ENCODE results near the gene ATG4A. TPM values are rescaled to one million over a fixed set of nuclear protein-coding genes. Genes with fewer than 3 reads are reported as not detected.
A peak's percentile ranks its signal among the peaks of the same experiment; 100 is the strongest.

Gene ATG4A
- total RNA-seq, 2 donors from 2014 or later: 13.5 to 14.1 TPM

DNA sequence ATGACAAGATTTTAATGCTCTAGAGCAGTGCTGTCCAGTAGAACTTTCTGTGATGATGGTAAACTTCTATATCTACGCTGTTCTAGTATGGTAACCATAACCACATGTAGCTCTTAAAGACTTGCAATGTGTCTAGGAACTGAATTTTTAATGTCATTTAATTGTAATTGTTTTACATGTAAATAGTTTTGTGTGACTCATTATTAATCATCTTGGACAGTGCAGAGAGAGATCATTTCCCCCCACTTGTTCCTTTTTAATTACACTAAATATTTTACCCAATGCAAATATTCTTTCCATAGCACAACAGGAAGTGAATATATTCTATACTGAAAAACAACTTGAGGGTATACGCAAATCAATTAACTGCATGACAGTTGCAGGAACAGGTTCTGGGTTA, 5.8 kb downstream of the ATG4A start:
- Histone ChIP-seq H3K4me1 (no peaks in the 10 kb centered on the region), H3K36me3 (no peaks in the 10 kb centered on the region), H3K9me3 (no peaks in the 10 kb centered on the region), H3K27ac (no peak overlapping the region), H3K27me3 (no peaks in the 10 kb centered on the region), H3K4me3 (no peak overlapping the region)
- TF ChIP-seq, protein P1, sequence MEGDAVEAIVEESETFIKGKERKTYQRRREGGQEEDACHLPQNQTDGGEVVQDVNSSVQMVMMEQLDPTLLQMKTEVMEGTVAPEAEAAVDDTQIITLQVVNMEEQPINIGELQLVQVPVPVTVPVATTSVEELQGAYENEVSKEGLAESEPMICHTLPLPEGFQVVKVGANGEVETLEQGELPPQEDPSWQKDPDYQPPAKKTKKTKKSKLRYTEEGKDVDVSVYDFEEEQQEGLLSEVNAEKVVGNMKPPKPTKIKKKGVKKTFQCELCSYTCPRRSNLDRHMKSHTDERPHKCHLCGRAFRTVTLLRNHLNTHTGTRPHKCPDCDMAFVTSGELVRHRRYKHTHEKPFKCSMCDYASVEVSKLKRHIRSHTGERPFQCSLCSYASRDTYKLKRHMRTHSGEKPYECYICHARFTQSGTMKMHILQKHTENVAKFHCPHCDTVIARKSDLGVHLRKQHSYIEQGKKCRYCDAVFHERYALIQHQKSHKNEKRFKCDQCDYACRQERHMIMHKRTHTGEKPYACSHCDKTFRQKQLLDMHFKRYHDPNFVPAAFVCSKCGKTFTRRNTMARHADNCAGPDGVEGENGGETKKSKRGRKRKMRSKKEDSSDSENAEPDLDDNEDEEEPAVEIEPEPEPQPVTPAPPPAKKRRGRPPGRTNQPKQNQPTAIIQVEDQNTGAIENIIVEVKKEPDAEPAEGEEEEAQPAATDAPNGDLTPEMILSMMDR (IDR thresholded peaks at IDR 0.05): no peak
- no peak for DNase-seq (ENCODE audit: low spot score)

- Histone ChIP-seq H3K27ac (no peak overlapping the region), H3K9me3 (peaks cover 0 to 6% of the 10 kb centered on the region in 2 donors), H3K27me3 (no peaks in the 10 kb centered on the region), H3K36me3 (no peaks in the 10 kb centered on the region), H3K4me3 (no peak overlapping the region), H3K4me1 (no peaks in the 10 kb centered on the region)
- TF ChIP-seq, protein P1 (IDR thresholded peaks at IDR 0.05): no peak
- no peak for DNase-seq (ENCODE audit: low spot score)
Observed at GRCh38 chrX:108105473-108105872, 13.9 kb downstream of the ATG4A start.

DNA sequence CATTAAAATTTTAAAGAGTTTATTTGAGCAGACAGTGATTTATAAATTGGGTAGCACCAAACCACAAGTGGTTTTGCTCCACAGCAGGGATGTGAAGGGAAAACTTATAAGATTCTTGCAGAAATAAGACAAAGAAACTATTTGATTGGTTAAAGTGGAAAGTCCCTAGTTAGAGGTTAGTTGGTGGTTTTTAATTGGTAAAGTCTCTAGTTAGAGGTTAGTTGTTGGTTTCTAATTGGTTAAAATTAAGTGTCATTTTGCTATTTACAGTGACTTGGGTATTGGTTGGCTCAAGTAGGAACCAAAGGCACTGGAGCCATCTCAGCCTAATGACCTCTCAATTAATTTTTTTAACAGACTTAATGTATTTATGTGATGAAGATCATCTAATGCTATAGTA, 23.0 kb downstream of the ATG4A start:
- peaks cover 0 to 3% of the 10 kb centered on the region in 2 donors for H3K9me3 ChIP-seq
- no peaks in the 10 kb centered on the region for H3K4me1 ChIP-seq
- no peak overlapping the region for H3K4me3 ChIP-seq
- DNase-seq (ENCODE audit: low spot score): no peak
- TF ChIP-seq, protein P1 (IDR thresholded peaks at IDR 0.05): no peak
- H3K27me3 ChIP-seq: no peaks in the 10 kb centered on the region
- H3K27ac ChIP-seq: no peak overlapping the region
- no peaks in the 10 kb centered on the region for H3K36me3 ChIP-seq

DNA sequence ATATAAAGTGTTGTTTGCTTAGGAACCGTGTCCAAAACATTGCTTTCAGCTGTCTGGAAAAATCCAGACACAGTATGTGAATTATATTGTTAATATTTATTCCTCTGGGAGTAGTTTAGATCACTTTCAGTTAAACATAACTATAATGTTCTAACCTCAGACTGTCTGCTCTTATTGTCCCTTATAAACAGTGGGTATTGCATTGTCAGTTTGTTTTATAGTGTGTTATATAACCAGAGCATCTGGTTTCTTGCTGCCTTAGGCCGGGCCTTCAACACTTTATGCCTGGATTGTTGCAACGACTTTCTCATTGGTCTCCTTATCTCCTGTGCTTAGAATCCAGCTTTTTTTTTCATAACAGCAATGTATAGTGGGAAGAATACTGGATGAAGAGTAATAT, 26.4 kb downstream of the ATG4A start:
- H3K4me3 ChIP-seq: no peak overlapping the region
- no peaks in the 10 kb centered on the region for H3K9me3 ChIP-seq
- no peaks in the 10 kb centered on the region for H3K36me3 ChIP-seq
- TF ChIP-seq, protein P1 (IDR thresholded peaks at IDR 0.05): no peak
- H3K27ac ChIP-seq: no peak overlapping the region
- peaks cover 0 to 19% of the 10 kb centered on the region in 2 donors for H3K4me1 ChIP-seq
- DNase-seq (ENCODE audit: low spot score): no peak
- H3K27me3 ChIP-seq: no peaks in the 10 kb centered on the region

- Histone ChIP-seq H3K36me3 (no peaks in the 10 kb centered on the region), H3K27me3 (no peaks in the 10 kb centered on the region), H3K4me1 (peaks cover 0 to 31% of the 10 kb centered on the region in 2 donors), H3K27ac (peak overlapping the region in 1 of 2 donors; percentile 39), H3K4me3 (no peak overlapping the region), H3K9me3 (no peaks in the 10 kb centered on the region)
- TF ChIP-seq, protein P1 (IDR thresholded peaks at IDR 0.05): no peak
- DNase-seq (ENCODE audit: low spot score): no peak
Observed at GRCh38 chrX:108121291-108121690, 29.7 kb downstream of the ATG4A start.

- no peak for DNase-seq (ENCODE audit: low spot score)
- Histone ChIP-seq H3K27ac (peak overlapping the region in 1 of 2 donors; percentile 12), H3K36me3 (no peaks in the 10 kb centered on the region), H3K4me1 (peaks cover 0 to 31% of the 10 kb centered on the region in 2 donors), H3K9me3 (no peaks in the 10 kb centered on the region), H3K4me3 (no peak overlapping the region), H3K27me3 (no peaks in the 10 kb centered on the region)
- TF ChIP-seq, protein P1 (IDR thresholded peaks at IDR 0.05): no peak
Observed at GRCh38 chrX:108122748-108123147, 31.2 kb downstream of the ATG4A start.

All from right atrium auricular region (tissue), 2 donors.